ENCODE data around the gene ENDOD1.

Gene ENDOD1

GRCh38 chr11:95067039-95067840 is 22.4 kb upstream of the ENDOD1 start:
- peak overlapping the region; percentile 70 for H3K4me3 ChIP-seq (ENCODE audit: low read depth, low read length)
- peak; percentile 40; the same call in 1 of the 2 replicates for TF ChIP-seq CTCF (IDR thresholded peaks at IDR 0.05; ENCODE audit: low read depth, low read length)

DNA sequence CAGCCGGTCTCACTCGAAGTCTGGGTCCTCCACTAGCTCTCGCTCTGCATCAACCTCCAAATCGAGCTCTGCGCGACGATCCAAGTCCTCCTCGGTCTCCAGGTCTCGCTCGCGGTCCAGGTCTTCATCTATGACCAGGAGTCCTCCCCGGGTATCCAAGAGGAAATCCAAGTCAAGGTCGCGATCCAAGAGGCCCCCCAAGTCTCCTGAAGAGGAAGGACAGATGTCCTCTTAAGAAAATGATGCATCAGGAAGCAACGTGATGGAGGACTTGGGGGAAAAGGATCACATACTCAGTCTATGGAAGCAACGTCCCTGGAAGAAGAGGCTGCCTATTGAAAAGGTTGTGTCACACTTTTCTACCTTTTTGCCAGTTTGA is 21.8 kb upstream of the ENDOD1 start:
- TF ChIP-seq CTCF (IDR thresholded peaks at IDR 0.05; ENCODE audit: low read depth, low read length) = no peak
- peak overlapping the region; percentile 70 for H3K4me3 ChIP-seq (ENCODE audit: low read depth, low read length)

- peak overlapping the region; percentile 70 for H3K4me3 ChIP-seq (ENCODE audit: low read depth, low read length)
- TF ChIP-seq CTCF (IDR thresholded peaks at IDR 0.05; ENCODE audit: low read depth, low read length) = no peak
Observed at GRCh38 chr11:95068549-95068948, 21.1 kb upstream of the ENDOD1 start.

DNA sequence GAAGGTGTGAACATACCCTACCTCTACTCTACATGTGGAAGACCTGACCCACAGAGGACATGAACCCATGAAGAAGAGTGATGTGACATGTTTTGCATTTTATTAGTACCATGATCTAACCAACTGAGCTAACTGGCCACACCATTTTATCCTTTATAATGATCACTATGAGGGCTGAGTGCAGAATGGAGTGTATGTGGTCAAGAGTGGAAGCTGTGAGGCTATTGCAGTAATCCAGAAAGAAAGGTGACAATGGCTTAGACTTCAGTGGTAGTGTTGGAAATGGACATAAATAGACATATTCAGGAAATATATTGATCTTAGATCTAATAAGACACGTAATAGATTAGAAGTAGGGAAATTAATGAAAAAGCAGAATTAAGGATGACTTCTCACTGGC is 19.2 kb upstream of the ENDOD1 start:
- no peak for TF ChIP-seq CTCF (IDR thresholded peaks at IDR 0.05; ENCODE audit: low read depth, low read length)
- H3K4me3 ChIP-seq (ENCODE audit: low read depth, low read length) = no peak overlapping the region

- no peak for TF ChIP-seq CTCF (IDR thresholded peaks at IDR 0.05; ENCODE audit: low read depth, low read length)
Observed at GRCh38 chr11:95072948-95073347, 16.7 kb upstream of the ENDOD1 start.

DNA sequence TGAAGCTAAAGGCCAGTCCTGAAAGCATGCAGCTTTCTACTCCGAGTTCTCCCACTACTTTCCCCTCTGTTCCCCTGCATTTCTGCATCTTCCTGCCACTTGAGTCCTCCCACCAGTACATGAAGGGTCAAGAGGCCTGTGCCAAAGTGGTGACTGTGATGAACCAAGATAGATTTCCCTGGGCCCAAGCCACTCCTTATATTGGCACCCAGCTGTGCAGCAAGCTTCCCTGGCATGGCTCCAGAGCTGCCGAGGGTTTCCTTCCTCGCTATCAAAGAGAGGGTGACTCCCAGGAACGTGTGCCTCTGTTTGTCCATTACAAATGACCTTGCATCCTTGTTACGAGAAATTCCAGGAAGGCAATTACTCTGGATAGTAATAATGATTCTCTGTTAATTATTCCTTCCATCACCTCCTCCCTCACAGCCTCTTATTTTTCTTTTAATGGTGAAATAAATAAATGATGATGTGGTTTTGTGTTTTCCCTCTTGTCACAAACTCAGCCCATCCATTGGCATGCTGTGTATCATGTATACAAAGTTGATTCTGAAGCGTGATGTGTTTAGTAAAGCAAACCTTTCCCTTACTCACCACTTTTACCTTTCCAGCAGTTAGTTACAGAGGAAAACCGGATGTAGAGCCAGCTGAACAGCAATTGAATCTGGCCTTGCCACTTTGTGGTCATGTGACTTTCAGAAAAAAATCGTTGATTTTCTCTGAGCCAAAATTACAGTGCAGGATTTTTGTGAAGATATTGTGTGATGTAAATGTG is 14.7 kb upstream of the ENDOD1 start:
- H3K4me3 ChIP-seq (ENCODE audit: low read depth, low read length) = no peak overlapping the region
- TF ChIP-seq CTCF (IDR thresholded peaks at IDR 0.05; ENCODE audit: low read depth, low read length) = no peak

More at GRCh38 chr11:95072948-95073347, 16.7 kb upstream of the ENDOD1 start:
- no peak overlapping the region for H3K4me3 ChIP-seq (ENCODE audit: low read depth, low read length)

DNA sequence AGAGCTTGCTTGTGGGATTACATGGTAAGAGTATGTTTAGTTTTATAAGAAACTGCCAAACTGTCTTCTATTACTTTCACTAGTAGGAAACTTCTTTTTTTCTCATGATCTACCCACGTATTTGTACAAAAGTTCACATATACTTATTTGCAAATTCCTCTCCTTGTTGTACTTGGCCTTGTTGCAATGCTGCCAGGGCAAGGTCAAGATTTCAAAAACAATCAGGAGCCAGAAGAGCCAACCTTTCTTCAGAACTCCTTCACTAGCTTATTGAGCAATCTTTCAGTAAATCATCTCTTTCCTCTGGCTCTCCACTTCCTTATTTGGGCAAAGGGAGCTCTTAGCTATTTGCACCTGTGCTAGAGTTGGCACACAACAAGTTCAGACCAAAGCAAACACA is 13.2 kb upstream of the ENDOD1 start:
- no peak overlapping the region for H3K4me3 ChIP-seq (ENCODE audit: low read depth, low read length)
- TF ChIP-seq CTCF (IDR thresholded peaks at IDR 0.05; ENCODE audit: low read depth, low read length) = no peak
